Limb (tissue), 2 donors: ENCODE results near the gene SERPINC1.
A peak's percentile ranks its signal among the peaks of the same experiment; 100 is the strongest.
"Not testable (repeated sequence)": the region's sequence is repeated elsewhere in the genome, so short reads cannot be mapped to it uniquely, and the experiment has no call there.

Experiments used
- DNase-seq, 2 donors: peaks; one replicate each; pipeline ENCODE4 v3.0.0-alpha.2; 2016; ENCODE audit errors: extremely low spot score in 2 of 2

Gene SERPINC1

DNA sequence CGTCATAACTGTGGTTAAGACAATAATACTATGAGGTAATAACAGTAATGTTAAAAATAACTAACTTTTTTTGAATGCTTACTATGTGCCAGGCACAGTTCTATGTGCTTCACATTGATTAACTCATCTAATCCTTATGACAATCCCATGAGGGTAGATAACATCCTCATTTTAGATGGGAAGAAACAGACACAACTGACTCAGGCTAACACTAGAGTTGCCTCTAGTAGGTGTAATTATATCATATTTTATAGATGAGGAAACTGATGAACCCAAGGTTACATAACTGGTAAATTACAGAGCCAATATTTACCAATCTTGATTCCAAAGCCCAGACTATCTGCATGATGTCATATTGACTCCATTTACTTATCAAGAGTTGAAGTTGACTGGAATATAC is 23.5 kb downstream of the SERPINC1 start:
- no peak for DNase-seq

DNA sequence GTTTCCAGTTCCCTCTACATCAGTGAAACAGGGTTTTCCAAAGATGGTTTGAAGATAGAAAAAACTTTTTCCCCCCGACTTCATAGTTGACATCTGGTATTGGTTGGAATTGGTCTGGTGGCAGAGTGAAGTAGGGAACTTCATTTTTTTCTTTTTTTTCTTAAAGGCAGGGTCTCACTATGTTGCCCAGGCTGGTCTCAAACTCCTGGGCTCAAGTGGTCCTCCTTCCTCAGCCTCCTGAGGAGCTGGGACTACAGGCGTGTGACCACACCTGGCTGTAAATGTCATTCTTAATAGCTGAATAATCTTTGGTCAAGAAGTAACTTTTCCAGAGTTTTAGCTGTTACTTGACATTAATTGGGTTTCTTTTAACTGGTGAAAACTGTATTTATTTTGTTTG is 27.2 kb downstream of the SERPINC1 start:
- no peak for DNase-seq

DNA sequence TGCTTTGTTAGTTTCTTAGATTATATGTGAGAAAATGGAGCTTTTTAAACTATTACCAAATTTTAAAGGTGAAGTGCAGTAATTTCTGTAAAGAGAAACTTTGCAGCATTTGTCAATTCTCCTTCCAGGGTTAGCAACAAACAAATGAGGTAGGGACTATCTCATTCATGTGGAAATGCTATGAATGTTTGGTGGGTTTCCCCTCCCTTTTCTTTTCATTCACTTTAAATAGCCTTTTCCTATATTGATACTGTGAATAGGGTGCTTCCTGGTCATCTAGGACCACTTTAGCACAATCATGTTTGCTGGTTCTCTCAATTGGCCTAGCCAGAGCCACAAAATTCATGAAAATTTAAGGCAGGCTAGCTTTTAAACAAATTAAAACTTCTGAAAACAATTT is 28.4 kb downstream of the SERPINC1 start:
- DNase-seq = no peak

DNA sequence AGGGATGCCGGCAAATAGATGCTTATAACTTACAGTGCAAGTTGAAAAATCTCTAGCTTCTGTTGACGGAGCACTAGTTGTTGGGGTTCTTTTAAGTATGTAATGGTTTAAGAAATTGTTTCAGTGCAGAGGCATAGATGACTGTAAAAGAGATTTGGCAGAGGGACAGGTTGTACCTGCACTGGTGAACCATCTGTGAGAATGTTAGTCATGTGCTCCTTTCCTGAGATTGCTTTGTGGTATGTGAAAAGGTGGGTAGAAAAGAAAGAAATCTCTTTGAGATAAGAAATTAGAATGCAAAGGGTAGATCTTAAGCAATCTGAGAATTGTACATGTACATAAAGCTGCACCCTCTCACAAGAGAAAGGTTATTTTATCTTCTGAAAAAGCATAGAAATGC is 29.5 kb downstream of the SERPINC1 start:
- no peak for DNase-seq

DNA sequence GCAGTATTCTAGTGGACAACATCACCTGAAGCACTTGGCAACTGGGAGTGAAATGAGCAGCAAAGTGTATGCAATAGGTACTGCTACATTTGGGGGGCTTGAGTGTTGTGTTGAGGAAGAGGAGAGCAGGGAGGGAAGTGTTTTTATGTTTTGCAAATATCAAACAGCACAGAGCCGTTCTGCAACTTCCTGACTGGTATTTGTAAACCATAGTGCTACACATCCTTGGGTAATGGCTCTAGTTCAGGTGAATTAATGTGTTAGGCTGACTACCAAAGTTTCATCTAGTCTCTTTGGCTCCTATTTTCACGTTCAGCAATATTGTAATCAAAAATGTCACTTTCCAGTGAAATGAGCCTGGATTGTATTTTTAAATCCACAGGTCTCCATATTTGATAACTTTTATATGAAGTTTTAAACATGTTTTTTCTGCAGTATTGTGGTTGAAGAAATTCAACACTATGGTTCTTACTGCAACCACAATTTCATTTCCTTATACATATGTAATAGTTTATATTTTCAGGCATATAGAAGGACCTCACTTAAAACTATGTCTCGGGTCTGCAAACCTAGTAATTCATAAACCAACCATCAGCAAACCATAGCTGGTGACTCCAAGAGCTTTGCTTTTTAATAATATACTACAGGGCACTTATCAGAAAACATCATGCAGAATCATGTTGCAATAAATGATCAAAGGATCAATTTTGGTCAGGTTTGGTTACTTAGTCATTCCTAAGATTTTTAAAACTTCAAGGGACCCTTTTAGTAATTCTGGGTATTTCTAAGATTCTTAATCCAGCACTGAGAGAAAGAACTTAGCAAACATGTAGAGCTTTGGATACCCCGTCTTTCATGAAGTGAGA is 30.1 kb downstream of the SERPINC1 start:
- no peak for DNase-seq

DNA sequence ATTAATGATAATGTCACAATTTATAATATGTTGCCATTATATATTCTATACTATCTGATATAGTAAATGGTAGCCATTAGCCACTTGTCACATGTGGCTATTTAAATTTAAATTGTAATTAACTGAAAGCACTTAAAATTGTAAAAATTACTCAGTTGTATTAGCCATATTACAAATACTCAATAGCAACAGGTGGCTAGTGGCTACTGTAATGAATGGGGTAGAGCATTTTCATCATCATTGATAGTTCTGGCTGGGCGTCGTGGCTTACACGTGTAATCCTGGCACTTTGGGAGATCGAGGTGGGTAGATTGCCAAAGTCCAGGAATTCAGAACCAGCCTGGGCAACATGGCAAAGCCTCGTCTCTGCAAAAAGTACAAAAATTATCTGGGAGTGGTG is 32.4 kb downstream of the SERPINC1 start:
- DNase-seq = no peak

DNA sequence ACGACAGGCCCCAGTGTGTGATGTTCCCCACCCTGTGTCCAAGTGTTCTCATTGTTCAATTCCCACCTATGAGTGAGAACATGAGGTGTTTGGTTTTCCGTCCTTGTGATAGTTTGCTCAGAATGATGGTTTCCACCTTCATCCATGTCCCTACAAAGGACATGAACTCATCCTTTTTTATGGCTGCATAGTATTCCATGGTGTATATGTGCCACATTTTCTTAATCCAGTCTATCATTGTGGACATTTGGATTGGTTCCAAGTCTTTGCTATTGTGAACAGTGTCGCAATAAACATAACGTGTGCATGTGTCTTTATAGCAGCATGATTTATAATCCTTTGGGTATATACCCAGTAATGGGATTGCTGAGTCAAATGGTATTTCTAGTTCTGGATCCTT is 36.0 kb downstream of the SERPINC1 start:
- DNase-seq = not testable (repeated sequence)

DNA sequence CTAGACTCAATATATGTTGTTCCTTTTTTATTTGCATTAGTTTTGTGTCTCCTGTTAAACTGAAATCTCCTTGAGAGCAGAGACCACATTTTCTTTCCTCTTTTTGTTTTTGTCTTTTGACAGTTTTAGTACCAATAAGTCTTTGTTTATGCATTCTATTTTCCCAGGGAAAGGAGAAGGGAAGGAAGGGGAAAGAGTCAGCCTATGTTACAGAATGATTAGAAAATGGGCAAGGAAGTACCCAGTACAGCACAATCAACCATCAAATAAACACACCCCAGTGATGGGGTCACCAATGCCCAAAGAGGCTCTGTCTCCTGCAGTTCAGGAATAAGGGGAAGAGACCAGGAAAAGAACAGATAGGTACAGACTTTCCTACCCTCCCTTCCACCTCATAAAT is 38.9 kb downstream of the SERPINC1 start:
- DNase-seq = no peak

DNA sequence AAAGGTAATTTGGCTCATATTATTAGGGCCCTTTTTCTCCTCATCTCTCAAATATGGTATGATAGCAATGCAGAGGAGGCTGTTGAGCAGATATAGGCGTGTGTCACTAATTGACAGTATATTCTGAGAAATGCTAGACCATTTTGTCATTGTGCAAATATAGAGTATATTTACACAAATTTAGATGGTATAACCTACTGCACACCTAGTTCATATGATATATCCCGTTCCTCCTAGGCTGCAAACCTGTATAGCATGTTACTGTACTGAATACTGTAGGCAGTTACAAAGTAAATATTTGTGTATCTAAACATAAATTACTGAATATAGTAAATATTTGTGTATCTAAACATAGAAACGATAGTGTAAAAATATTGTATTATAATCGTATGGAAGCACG is 40.4 kb downstream of the SERPINC1 start:
- no peak for DNase-seq

DNA sequence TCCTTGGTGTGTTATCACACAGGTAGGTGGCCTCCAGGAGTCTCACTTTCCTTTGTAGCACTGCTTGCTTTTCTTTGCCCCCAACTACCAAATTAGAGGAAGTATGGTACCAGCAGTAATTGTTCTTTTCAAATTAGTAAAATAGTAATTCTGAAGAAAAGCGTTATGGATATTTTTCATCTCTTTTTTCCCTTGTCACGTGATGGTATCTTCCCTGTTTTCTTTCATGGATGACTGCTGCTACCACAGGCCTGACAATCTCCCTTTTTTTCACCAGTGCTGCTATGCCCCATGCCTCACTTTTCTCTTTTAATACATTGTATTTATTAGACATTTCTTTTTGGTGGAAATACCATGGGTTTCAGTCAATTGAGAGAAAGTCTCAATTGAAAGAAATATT is 45.6 kb downstream of the SERPINC1 start:
- no peak for DNase-seq

DNA sequence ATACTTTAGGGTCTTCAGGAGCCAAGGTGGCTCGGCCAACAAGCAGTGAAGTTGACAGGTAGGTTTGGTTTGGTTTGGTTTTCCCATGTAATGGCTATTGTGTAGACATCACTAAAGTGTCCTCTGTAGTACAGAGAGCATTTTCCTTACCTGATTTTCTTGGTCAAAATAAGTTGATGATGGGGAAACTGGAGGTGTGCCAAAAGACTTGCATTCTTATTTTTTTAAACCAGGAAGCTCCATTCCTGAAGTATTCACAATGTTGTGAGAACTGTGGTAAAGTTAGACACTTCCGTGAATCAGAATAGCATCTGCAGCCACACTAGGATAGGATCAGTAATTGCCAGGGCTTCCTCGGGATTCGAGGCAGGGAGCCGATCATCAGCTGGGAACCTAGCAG is 46.0 kb downstream of the SERPINC1 start:
- DNase-seq = no peak

DNA sequence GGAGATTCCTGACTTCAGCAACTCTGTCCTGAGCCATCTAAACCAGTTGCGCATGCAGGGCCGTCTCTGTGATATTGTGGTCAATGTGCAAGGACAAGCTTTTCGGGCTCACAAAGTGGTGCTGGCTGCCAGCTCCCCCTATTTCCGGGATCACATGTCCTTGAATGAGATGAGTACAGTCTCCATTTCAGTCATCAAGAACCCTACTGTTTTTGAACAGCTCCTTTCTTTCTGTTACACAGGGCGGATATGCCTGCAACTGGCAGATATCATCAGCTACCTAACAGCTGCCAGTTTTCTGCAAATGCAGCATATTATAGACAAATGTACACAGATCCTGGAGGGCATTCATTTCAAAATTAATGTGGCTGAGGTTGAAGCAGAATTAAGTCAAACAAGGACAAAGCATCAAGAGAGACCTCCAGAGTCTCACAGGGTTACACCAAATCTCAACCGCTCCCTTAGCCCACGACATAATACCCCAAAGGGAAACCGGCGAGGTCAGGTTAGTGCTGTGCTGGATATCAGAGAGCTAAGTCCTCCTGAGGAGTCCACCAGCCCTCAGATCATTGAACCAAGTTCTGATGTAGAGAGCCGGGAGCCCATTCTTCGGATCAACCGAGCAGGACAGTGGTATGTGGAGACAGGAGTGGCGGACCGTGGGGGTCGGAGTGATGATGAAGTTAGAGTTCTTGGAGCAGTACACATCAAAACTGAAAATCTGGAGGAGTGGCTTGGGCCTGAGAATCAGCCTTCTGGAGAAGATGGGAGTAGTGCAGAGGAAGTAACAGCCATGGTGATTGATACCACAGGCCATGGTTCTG is 46.7 kb downstream of the SERPINC1 start:
- DNase-seq = no peak

DNA sequence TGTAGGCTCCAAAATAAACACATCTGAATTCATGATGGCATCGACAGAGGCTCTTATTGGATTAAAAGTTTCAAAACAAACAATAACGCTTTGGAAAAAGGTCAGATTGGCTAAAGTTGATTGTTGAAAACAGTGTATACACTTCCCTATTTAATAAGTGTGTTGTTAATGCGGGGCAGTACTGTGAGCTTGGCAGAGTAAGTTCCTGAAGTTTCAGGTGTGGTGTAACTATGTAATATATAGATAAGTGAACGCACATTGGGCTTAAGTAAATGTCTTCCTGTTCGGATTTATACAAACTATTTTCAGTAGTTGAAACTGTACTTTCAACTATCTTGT is 48.1 kb downstream of the SERPINC1 start:
- DNase-seq = no peak

DNA sequence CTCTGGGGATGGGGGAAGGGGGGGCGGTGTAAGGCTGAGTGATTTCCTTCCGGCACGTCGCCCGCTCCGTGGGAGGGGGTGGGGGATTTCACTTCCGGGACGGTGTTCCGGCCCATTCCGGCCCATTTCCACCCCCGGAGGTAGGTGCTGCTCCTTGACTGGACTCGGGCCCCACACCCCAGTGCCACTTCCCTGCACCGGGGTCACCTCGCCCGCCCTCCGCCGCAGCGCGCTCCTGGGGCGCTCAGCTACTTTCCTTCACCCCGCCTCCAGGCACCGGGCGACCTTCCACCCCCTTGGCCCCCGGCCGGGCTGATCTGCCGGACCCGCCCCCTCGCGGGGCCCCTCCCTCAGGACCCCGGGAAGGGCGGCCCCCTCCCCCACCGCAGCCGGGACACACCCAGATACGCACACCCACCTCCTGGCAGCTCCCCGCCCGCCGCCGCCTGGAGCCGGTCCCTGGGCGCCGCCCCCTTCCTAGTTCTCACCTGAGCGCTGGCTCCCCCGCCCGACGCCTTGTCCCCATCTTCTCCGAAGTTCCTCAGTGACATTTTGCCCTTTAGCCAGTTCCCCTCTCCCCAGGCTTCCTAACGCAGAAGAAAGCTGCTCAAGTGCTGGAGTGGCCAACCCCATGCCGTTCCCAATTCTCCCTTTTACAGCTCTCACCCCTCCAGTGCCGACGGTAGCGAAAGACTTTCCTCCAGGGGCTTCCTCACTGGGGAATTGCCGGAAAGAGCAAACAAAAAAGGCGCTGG is 48.7 kb downstream of the SERPINC1 start, which contains the start of gene ZBTB37:
Gene ZBTB37, plus strand, starts transcription at position 115 of the 755 bp plus-strand sequence. CDS start 1,846 bp downstream, outside the sequence.
- peak; percentile 74 to 94 for DNase-seq

DNA sequence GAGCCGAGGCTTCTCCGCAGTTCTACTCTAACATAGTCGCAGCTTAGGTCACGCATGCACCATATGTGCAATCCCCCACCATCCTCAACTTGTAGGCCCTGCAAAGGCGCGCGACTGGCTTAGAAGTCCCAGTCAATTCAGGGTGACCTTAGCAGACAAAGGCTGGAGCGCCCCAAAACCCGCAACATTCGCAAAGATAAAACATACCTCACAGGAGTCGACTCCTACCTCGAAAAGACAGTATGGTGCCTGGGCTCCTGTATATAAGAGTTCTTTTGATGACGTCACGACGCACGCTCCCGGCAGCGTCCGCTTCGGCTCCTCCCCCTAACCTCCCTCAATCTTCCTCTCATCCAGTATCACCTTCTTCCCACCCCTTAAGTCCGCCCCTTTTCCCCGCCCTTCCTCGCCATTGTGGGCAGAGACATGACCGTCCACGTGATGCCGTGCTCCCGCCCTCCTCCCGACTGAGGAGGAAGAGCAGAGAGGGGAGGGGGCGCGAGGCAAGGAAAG is 49.3 kb downstream of the SERPINC1 start, which contains the start of gene GAS5:
Gene GAS5, minus strand, starts transcription at position 237 of the 513 bp plus-strand sequence.
- peak; percentile 99 for DNase-seq

DNA sequence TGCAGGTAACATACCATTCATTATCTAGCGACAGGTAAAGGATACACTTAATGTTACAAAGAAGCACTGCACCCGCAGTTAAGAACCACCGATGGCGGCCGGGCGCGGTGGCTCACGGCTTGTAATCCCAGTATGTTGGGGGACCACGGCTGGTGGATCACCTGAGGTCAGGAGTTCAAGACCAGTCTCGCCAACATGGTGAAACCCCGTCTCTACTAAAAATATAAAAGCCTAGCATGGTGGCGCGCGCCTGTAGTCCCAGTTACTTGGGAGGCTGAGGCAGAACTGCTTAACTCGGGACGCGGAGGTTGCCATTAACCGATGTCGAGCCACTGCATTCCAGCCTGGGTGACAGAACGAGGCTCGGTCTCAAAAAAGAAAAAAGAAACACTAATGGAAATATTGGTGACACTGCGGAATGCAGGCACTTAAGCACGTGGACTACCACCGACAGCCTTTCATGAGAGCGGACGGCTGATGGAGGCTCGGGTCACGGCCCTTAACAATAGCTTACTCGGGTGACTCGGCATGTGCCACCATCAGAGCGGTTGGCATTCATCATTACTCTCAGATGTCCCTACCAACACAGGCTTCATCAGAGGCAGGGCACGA is 49.9 kb downstream of the SERPINC1 start:
- DNase-seq = no peak

DNA sequence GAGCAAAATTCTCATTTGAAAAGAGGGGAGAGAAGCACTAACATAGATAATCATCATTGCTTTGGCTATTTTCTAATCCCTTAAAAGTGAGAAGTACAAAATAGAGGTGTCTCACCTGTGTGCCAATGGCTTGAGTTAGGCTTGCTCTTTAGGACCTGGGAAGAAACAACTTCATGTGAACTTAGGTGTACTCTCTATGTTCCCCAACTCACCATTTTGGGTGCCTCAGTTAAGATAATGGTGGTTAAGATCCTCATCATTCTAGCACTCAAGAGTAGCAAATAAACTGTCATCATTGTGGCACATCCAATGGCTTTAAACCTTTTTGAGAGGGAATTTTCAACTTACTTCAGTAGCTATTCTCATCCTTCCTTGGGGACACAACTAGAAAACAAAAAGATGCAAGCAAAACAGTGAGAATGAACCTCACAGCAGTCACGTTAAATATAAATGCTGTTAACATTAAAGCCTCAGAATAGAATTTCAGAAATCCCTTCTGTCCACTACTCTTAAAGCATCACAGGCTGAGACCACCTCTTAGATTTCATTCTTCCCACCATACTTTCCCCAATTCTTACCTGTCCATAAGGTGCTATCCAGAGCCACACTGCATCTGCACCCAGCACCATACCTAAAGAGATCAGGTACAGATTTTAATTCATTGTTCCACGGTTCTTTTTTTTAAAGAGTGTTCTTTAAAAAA is 50.6 kb downstream of the SERPINC1 start:
- no peak for DNase-seq

DNA sequence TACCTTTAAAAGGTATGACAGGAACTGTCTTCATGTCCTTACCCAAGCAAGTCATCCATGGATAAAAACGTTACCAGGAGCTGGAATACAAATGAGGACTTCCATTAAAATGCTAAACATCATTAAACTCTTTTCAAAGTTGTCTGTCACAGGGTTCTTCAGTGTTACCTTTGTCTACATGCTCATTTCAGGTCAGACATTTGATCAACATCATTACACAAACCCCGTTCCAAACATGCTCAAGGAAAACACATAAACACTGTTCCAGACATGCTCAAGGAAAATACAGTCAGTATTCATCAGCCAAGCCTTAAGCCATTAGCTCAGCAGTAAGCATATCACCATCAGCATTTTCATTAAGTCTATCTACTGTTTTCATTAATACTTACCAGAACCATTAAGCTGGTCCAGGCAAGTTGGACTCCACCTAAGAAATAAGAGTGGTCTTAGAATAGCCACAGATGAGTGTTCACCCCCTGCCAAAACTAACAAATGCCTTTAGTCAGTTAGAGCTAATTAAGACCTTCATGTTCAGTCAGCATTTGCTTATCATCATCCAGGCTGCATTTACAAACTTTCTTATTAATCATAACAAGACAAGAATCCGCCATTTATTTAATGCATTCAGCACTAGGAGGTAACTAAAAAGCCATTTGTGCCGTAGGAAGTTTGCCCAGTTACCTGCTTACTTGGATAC is 51.5 kb downstream of the SERPINC1 start:
- no peak for DNase-seq

DNA sequence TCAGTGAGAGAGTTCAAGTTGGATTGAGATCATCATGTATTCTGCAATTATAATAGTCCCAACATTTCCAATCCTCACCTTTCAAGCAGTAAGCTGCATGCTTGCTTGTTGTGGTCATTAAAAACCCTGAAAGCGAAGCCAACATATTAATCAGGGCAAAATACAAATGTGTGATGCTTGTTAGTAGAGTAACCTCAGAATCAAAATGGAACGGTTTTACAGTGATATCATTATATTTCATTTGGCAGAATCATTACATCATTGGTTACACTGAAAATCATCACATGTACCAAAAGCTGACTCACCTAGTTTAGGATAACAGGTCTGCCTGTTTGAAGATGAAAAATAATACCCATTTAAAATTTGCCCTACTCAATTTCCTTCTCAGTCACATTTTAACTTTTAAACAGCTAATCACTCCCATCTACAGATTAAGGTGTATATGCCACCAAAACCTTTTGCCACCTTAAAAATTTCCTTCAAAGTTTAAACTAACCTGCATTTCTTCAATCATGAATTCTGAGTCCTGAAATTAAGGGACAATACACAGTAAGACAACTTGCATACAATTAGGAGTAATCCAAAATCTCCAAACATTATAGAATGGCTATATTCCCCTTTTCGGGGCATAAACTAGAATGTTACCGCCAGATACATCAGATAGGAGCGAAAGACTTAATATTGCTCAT is 52.8 kb downstream of the SERPINC1 start:
- DNase-seq = no peak
